ENCODE results near the gene TRIM67.

- TF ChIP-seq, protein P1, sequence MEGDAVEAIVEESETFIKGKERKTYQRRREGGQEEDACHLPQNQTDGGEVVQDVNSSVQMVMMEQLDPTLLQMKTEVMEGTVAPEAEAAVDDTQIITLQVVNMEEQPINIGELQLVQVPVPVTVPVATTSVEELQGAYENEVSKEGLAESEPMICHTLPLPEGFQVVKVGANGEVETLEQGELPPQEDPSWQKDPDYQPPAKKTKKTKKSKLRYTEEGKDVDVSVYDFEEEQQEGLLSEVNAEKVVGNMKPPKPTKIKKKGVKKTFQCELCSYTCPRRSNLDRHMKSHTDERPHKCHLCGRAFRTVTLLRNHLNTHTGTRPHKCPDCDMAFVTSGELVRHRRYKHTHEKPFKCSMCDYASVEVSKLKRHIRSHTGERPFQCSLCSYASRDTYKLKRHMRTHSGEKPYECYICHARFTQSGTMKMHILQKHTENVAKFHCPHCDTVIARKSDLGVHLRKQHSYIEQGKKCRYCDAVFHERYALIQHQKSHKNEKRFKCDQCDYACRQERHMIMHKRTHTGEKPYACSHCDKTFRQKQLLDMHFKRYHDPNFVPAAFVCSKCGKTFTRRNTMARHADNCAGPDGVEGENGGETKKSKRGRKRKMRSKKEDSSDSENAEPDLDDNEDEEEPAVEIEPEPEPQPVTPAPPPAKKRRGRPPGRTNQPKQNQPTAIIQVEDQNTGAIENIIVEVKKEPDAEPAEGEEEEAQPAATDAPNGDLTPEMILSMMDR (conservative IDR thresholded peaks at IDR 0.05; ENCODE audit: low read depth, low read length): no peak
- TF ChIP-seq EZH2 (IDR thresholded peaks at IDR 0.05; ENCODE audit: low read length, unreplicated experiment): no peak
These were observed 18.2 kb downstream of the TRIM67 start for GRCh38 chr1:231180034-231180433.
